Keratinocyte (primary cell): ENCODE results near the gene PES1. TPM values are rescaled to one million over a fixed set of nuclear protein-coding genes. Genes with fewer than 3 reads are reported as not detected.

Experiments
- DNase-seq: peaks from one replicate; pipeline ENCODE4 v3.0.0-alpha.2; 2011; ENCODE audit warnings: low read depth, missing footprints, low spot score
- FAIRE-seq: peaks from 2 replicates; lab custom pipeline; 2011; peaks lifted over from hg19 to GRCh38; lab: Jason Lieb, UNC
- H2AFZ ChIP-seq: 2 replicates; pipeline ENCODE4 v1.6.0; 2012; ENCODE audit warnings: low read length, control low read depth, inconsistent platforms; ENCODE audit not compliant: control insufficient read depth
- H3K27ac ChIP-seq: 2 replicates; pipeline ENCODE4 v1.5.1; 2011; ENCODE audit warnings: low read length; ENCODE audit not compliant: control insufficient read depth, insufficient read depth
- H3K27me3 ChIP-seq: 3 replicates; pipeline ENCODE4 v1.6.0; 2011; ENCODE audit warnings: low read length; ENCODE audit not compliant: control insufficient read depth, insufficient read depth; ENCODE audit errors: extremely low read depth
- H3K36me3 ChIP-seq, 2 experiments: 2 replicates in 1 of 2; 3 replicates in 1 of 2; pipeline ENCODE4 v1.5.1; 2011; ENCODE audit warnings: low read length in 2 of 2, mild to moderate bottlenecking in 1 of 2; ENCODE audit not compliant: control insufficient read depth in 2 of 2, insufficient read depth in 2 of 2; ENCODE audit errors: extremely low read depth in 1 of 2
- H3K4me1 ChIP-seq: 3 replicates; pipeline ENCODE4 v1.5.1; 2011; ENCODE audit warnings: low read length; ENCODE audit not compliant: control insufficient read depth, insufficient read depth; ENCODE audit errors: extremely low read depth
- H3K4me2 ChIP-seq: 3 replicates; pipeline ENCODE4 v1.6.0; 2011; ENCODE audit warnings: low read depth, low read length; ENCODE audit not compliant: control insufficient read depth, insufficient read depth; ENCODE audit errors: extremely low read depth
- H3K4me3 ChIP-seq, 3 experiments: fragments of 200-600 bp in 1 of 3; sonication (generic) in 1 of 3; 2 replicates in 2 of 3; 3 replicates in 1 of 3; pipeline ENCODE4 v1.5.1; 2011 to 2016; ENCODE audit warnings: low read length in 3 of 3, mild to moderate bottlenecking in 3 of 3, control low read depth in 2 of 3, inconsistent platforms in 1 of 3, low read depth in 1 of 3, mixed read lengths in 1 of 3, mixed run types in 1 of 3, moderate library complexity in 1 of 3; ENCODE audit not compliant: control insufficient read depth in 2 of 3, insufficient read depth in 2 of 3; ENCODE audit errors: extremely low read depth in 1 of 3
- H3K79me2 ChIP-seq: 2 replicates; pipeline ENCODE4 v1.6.0; 2012; ENCODE audit warnings: low read length; ENCODE audit not compliant: control insufficient read depth, insufficient read depth
- H3K9ac ChIP-seq: 3 replicates; pipeline ENCODE4 v1.6.0; 2011; ENCODE audit warnings: low read length; ENCODE audit not compliant: control insufficient read depth, insufficient read depth; ENCODE audit errors: extremely low read depth
- H3K9me1 ChIP-seq: 3 replicates; pipeline ENCODE4 v1.6.0; 2011; ENCODE audit warnings: low read length; ENCODE audit not compliant: control insufficient read depth, insufficient read depth; ENCODE audit errors: extremely low read depth
- H3K9me3 ChIP-seq: 2 replicates; pipeline ENCODE4 v1.5.1; 2012; ENCODE audit warnings: low read depth, low read length; ENCODE audit not compliant: control insufficient read depth
- H4K20me1 ChIP-seq: 3 replicates; pipeline ENCODE4 v1.6.0; 2011; ENCODE audit warnings: low read length; ENCODE audit not compliant: control insufficient read depth, insufficient read depth; ENCODE audit errors: extremely low read depth
- CTCF ChIP-seq, 3 experiments: IDR thresholded peaks in 1 of 3; conservative IDR thresholded peaks in 1 of 3; optimal IDR thresholded peaks in 1 of 3; 2 replicates in 2 of 3; 3 replicates in 1 of 3; pipeline versions ENCODE3 to v1.5.1; 2011; ENCODE audit warnings: low read length in 3 of 3, mild to moderate bottlenecking in 3 of 3, moderate library complexity in 2 of 3, control low read depth in 1 of 3, inconsistent platforms in 1 of 3; ENCODE audit not compliant: insufficient read depth in 2 of 3; ENCODE audit errors: extremely low read depth in 1 of 3
- EZH2 ChIP-seq: IDR thresholded peaks from one replicate; pipeline ENCODE4 v1.6.1; 2012; ENCODE audit warnings: inconsistent platforms, mild to moderate bottlenecking, low read length, moderate library complexity
- dilution Hi-C: fragments of 300-500 bp; cut with MboI; formaldehyde crosslinking; loops from one replicate; pipeline ENCODE4 v1.7.0; 2020; ENCODE audit warnings: low sequenced_read_pairs; ENCODE audit not compliant: extremely low pct_ligation_motif_present
- polyA plus RNA-seq, 5 experiments: library from polyadenylated mRNA; depleted of rRNA in 3 of 5; stranded (reverse) in 3 of 5; stranded (forward) in 1 of 5; unstranded in 1 of 5; fragments of >200 nt; gene quantifications; 1 replicate in 1 of 5; 2 replicates in 3 of 5; 3 replicates in 1 of 5; pipeline versions ENCODE4 v1.2.1 to v1.2.3, GENCODE V29; 2011 to 2012; ENCODE audit warnings: missing spikeins in 2 of 5, low read depth in 1 of 5, low replicate concordance in 1 of 5

The PES1 gene
- polyA plus RNA-seq, 1 donor (not counting 4 experiments of a cell fraction or from before 2014, with no cell fraction given), result 116 TPM

- Histone ChIP-seq H3K79me2 (no peaks in the 10 kb centered on the region), H3K27ac (no peak overlapping the region), H3K4me2 (no peak overlapping the region), H3K9me1 (no peaks in the 10 kb centered on the region), H3K4me1 (no peaks in the 10 kb centered on the region), H2AFZ (no peak overlapping the region), H3K9me3 (no peaks in the 10 kb centered on the region), H3K9ac (no peak overlapping the region), H3K36me3 (peaks cover 67 to 68% of the 10 kb centered on the region in 2 experiments), H3K27me3 (no peaks in the 10 kb centered on the region), H3K4me3 (no peak overlapping the region), H4K20me1 (peaks cover under 1% of the 10 kb centered on the region)
- DNase-seq (no peak), FAIRE-seq (no peak)
- TF ChIP-seq CTCF (optimal IDR thresholded peaks at IDR 0.05 in 1 of 3, IDR thresholded peaks at IDR 0.05 in 1 of 3, conservative IDR thresholded peaks at IDR 0.05 in 1 of 3; ENCODE audit: extremely low read depth in 1 of 3, insufficient read depth in 2 of 3, low read length in 3 of 3), result no peak
- TF ChIP-seq EZH2, result no peak
- dilution Hi-C loops, result no loop called here
Observed at GRCh38 chr22:30582051-30582450, 9.7 kb downstream of the PES1 start.

GRCh38 chr22:30580896-30581295, 10.8 kb downstream of the PES1 start:
- FAIRE-seq, result no peak
- Histone ChIP-seq H3K27ac (no peak overlapping the region), H3K36me3 (peaks cover 68% of the 10 kb centered on the region in 2 experiments), H3K79me2 (no peaks in the 10 kb centered on the region), H4K20me1 (peaks cover 2% of the 10 kb centered on the region), H3K27me3 (no peaks in the 10 kb centered on the region), H3K4me1 (no peaks in the 10 kb centered on the region), H3K9me3 (no peaks in the 10 kb centered on the region), H2AFZ (no peak overlapping the region), H3K4me3 (no peak overlapping the region), H3K9ac (no peak overlapping the region), H3K9me1 (no peaks in the 10 kb centered on the region), H3K4me2 (no peak overlapping the region)
- DNase-seq, result no peak
- dilution Hi-C loops, result no loop called here
- no peak for TF ChIP-seq CTCF (optimal IDR thresholded peaks at IDR 0.05 in 1 of 3, IDR thresholded peaks at IDR 0.05 in 1 of 3, conservative IDR thresholded peaks at IDR 0.05 in 1 of 3; ENCODE audit: extremely low read depth in 1 of 3, insufficient read depth in 2 of 3, low read length in 3 of 3)
- TF ChIP-seq EZH2, result no peak
